ENCODE measurements around the gene ANKRD11.

The ANKRD11 gene

DNA sequence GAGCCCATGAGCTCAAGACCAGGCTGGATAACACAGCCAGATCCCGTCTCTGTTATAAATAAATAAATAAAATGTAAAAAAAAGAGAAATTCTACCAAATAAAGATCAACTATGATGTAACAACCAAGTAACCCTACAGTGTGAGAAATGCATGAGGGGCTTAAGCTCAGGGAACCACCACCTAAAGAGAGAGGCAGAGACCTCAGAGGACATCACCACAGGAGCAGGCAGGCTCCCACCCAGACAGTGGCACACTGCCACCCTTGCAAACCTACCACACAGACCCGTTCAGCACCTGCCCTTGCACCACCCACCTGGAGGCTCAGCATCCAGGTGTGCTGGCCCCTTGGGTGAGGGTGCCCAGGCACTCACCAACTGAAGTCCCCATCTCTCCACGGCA lies 45.6 kb downstream of the ANKRD11 start:
- Histone ChIP-seq H3K9me3 (ENCODE audit: insufficient read depth, low read depth, low read length) (no peaks in the 10 kb centered on the region), H3K79me2 (ENCODE audit: insufficient read depth, low read length) (peaks cover 97% of the 10 kb centered on the region), H3K4me3 (ENCODE audit: low read length, poor library complexity, severe bottlenecking) (no peak overlapping the region), H3K9ac (ENCODE audit: low read depth, low read length, poor library complexity, severe bottlenecking) (peak overlapping the region; percentile 12), H3K27me3 (ENCODE audit: insufficient read depth, low read length, poor library complexity, severe bottlenecking) (no peaks in the 10 kb centered on the region), H4K20me1 (ENCODE audit: insufficient read depth, low read length, poor library complexity, severe bottlenecking) (peaks cover 70% of the 10 kb centered on the region), H2AFZ (ENCODE audit: low read length) (no peak overlapping the region), H3K4me2 (ENCODE audit: low read depth, low read length, poor library complexity, severe bottlenecking) (peak overlapping the region; percentile 44), H3F3A (ENCODE audit: low read depth) (no peaks in the 10 kb centered on the region), H3K9me2 (replicated peaks; ENCODE audit: low read depth, low read length) (no peaks in the 10 kb centered on the region), H3K4me1 (ENCODE audit: insufficient read depth, low read length, poor library complexity, severe bottlenecking) (peaks cover 14% of the 10 kb centered on the region), H3K36me3 (ENCODE audit: insufficient read depth, low read length) (no peaks in the 10 kb centered on the region)
- TF ChIP-seq EZH2phosphoT487 (IDR thresholded peaks at IDR 0.05; ENCODE audit: borderline replicate concordance), result no peak
- TF ChIP-seq, protein P1, sequence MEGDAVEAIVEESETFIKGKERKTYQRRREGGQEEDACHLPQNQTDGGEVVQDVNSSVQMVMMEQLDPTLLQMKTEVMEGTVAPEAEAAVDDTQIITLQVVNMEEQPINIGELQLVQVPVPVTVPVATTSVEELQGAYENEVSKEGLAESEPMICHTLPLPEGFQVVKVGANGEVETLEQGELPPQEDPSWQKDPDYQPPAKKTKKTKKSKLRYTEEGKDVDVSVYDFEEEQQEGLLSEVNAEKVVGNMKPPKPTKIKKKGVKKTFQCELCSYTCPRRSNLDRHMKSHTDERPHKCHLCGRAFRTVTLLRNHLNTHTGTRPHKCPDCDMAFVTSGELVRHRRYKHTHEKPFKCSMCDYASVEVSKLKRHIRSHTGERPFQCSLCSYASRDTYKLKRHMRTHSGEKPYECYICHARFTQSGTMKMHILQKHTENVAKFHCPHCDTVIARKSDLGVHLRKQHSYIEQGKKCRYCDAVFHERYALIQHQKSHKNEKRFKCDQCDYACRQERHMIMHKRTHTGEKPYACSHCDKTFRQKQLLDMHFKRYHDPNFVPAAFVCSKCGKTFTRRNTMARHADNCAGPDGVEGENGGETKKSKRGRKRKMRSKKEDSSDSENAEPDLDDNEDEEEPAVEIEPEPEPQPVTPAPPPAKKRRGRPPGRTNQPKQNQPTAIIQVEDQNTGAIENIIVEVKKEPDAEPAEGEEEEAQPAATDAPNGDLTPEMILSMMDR (conservative IDR thresholded peaks at IDR 0.05; ENCODE audit: low read length), result no peak

DNA sequence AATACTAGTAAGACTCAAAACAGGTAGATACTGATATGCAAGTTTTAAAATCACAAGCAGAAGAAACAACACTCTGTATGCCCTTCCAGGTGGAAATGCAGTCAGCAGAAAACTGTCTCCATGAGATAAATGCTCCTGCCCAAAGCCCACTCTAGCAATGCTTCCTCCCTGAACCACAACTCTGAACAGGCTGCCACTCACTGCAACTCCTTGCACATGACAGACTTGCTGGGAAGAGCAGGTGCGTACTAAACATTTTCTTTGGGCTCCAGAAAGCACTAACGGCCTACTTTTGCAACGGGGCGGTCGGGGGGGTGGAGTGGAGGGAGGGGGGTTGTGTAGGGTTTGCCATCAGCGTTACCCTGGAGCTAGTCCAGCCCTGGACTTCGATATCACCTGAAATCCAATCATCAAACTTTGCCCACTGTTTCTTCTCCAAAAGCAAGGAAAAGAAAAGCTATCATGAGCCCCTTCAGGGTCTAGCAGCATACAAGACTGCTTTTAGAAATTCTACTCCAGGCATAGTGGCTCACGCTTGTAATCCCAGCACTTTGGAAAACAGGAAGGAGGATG lies 46.1 kb downstream of the ANKRD11 start:
- Histone ChIP-seq H3K9me2 (replicated peaks; ENCODE audit: low read depth, low read length) (no peaks in the 10 kb centered on the region), H3K79me2 (ENCODE audit: insufficient read depth, low read length) (peaks cover 97% of the 10 kb centered on the region), H3K9ac (ENCODE audit: low read depth, low read length, poor library complexity, severe bottlenecking) (peak overlapping the region; percentile 12), H3K4me3 (ENCODE audit: low read length, poor library complexity, severe bottlenecking) (no peak overlapping the region), H3K4me1 (ENCODE audit: insufficient read depth, low read length, poor library complexity, severe bottlenecking) (peaks cover 14% of the 10 kb centered on the region), H2AFZ (ENCODE audit: low read length) (no peak overlapping the region), H3F3A (ENCODE audit: low read depth) (no peaks in the 10 kb centered on the region), H3K4me2 (ENCODE audit: low read depth, low read length, poor library complexity, severe bottlenecking) (peak overlapping the region; percentile 34), H3K9me3 (ENCODE audit: insufficient read depth, low read depth, low read length) (no peaks in the 10 kb centered on the region), H4K20me1 (ENCODE audit: insufficient read depth, low read length, poor library complexity, severe bottlenecking) (peaks cover 73% of the 10 kb centered on the region), H3K27me3 (ENCODE audit: insufficient read depth, low read length, poor library complexity, severe bottlenecking) (no peaks in the 10 kb centered on the region), H3K36me3 (ENCODE audit: insufficient read depth, low read length) (no peaks in the 10 kb centered on the region)
- TF ChIP-seq EZH2phosphoT487 (IDR thresholded peaks at IDR 0.05; ENCODE audit: borderline replicate concordance), result no peak
- TF ChIP-seq, protein P1 (conservative IDR thresholded peaks at IDR 0.05; ENCODE audit: low read length), result no peak

DNA sequence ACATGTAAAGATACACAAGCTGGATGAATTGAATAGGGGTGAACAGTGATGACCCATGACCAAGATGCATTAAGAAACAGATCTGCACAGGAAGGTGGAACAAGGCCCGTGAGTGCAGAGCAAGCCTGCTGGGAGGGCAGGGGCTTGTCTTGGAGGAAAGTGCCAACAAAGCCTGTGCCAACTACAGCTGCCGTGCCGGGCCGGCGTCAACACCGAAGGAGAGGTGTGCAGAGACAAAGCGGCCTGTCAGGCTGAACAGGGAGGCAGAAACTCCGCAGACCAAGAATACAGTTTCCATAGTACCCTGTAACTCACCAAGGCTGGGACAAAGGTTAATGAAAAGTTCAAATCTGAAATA lies 46.7 kb downstream of the ANKRD11 start:
- Histone ChIP-seq H3K4me2 (ENCODE audit: low read depth, low read length, poor library complexity, severe bottlenecking) (peak overlapping the region; percentile 34), H3K4me1 (ENCODE audit: insufficient read depth, low read length, poor library complexity, severe bottlenecking) (peaks cover 14% of the 10 kb centered on the region), H3F3A (ENCODE audit: low read depth) (no peaks in the 10 kb centered on the region)

More for the DNA sequence above, 46.7 kb downstream of the ANKRD11 start:
- no peaks in the 10 kb centered on the region for H3K27me3 ChIP-seq (ENCODE audit: insufficient read depth, low read length, poor library complexity, severe bottlenecking)
- H3K9ac ChIP-seq (ENCODE audit: low read depth, low read length, poor library complexity, severe bottlenecking), result no peak overlapping the region
- H4K20me1 ChIP-seq (ENCODE audit: insufficient read depth, low read length, poor library complexity, severe bottlenecking), result peaks cover 73% of the 10 kb centered on the region
- TF ChIP-seq, protein P1 (conservative IDR thresholded peaks at IDR 0.05; ENCODE audit: low read length), result no peak
- no peak for TF ChIP-seq EZH2phosphoT487 (IDR thresholded peaks at IDR 0.05; ENCODE audit: borderline replicate concordance)
- no peak overlapping the region for H2AFZ ChIP-seq (ENCODE audit: low read length)
- H3K9me2 ChIP-seq (replicated peaks; ENCODE audit: low read depth, low read length), result no peaks in the 10 kb centered on the region
- no peak overlapping the region for H3K4me3 ChIP-seq (ENCODE audit: low read length, poor library complexity, severe bottlenecking)
- H3K9me3 ChIP-seq (ENCODE audit: insufficient read depth, low read depth, low read length), result no peaks in the 10 kb centered on the region
- H3K36me3 ChIP-seq (ENCODE audit: insufficient read depth, low read length), result no peaks in the 10 kb centered on the region
- H3K79me2 ChIP-seq (ENCODE audit: insufficient read depth, low read length), result peaks cover 97% of the 10 kb centered on the region

Measured in Loucy (cell line).